ENCODE data around the gene CES3. TPM values are rescaled to one million over a fixed set of nuclear protein-coding genes. Genes with fewer than 3 reads are reported as not detected.

Gene CES3
- total RNA-seq, 1 experiment from 2014 or later = 0.64 TPM

DNA sequence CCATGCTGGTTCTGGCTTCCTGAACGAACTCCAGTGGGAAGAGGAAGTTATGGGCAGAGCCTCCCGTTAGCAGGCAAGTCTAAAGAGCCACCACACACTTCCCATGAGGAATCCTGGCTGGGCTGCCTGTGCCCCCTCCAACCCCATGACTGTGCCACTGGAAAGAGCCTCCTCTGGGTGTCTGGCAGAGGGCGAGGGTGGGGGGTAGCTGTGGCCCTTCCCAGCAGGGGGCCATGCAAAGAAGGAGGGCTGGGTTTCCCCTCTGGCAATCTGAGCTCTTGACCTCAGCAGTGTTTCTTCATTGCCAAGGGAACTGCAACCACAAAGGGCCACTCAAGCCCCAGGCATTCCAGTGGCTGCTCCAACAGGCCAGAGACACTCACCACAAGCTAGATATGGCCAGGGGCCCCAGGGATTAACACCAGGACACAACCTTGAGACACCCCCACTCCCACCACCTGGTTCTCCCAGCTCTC lies 34.1 kb upstream of the CES3 start:
- Mint-ChIP-seq H3K36me3 (ENCODE audit: insufficient read depth, unreplicated experiment) (peaks cover 26% of the 10 kb centered on the region), H3K4me1 (ENCODE audit: low read depth, unreplicated experiment) (peaks cover 46% of the 10 kb centered on the region), H3K4me3 (ENCODE audit: low read depth, unreplicated experiment) (no peak overlapping the region), H3K27ac (ENCODE audit: unreplicated experiment) (peak overlapping the region; percentile 50), H3K27me3 (ENCODE audit: unreplicated experiment) (peaks cover 35% of the 10 kb centered on the region), H3K9me3 (ENCODE audit: low read depth, unreplicated experiment) (no peaks in the 10 kb centered on the region)
- peak; percentile 78 for DNase-seq
- TF ChIP-seq, protein P1, sequence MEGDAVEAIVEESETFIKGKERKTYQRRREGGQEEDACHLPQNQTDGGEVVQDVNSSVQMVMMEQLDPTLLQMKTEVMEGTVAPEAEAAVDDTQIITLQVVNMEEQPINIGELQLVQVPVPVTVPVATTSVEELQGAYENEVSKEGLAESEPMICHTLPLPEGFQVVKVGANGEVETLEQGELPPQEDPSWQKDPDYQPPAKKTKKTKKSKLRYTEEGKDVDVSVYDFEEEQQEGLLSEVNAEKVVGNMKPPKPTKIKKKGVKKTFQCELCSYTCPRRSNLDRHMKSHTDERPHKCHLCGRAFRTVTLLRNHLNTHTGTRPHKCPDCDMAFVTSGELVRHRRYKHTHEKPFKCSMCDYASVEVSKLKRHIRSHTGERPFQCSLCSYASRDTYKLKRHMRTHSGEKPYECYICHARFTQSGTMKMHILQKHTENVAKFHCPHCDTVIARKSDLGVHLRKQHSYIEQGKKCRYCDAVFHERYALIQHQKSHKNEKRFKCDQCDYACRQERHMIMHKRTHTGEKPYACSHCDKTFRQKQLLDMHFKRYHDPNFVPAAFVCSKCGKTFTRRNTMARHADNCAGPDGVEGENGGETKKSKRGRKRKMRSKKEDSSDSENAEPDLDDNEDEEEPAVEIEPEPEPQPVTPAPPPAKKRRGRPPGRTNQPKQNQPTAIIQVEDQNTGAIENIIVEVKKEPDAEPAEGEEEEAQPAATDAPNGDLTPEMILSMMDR (IDR thresholded peaks at IDR 0.05; ENCODE audit: unreplicated experiment) = no peak
- no TSS peak for BruUV-seq (replicated peaks)
- intact Hi-C loops (cut with micrococcal nuclease; ENCODE audit: unreplicated experiment) = no loop called here
- CTCF ChIA-PET = interaction anchor here (0.6 to 4.1 kb wide), 8 partner anchors 10 to 296 kb away, joined by 4 to 23 read pairs (median 4); partner anchors contain the start of gene PDP2

DNA sequence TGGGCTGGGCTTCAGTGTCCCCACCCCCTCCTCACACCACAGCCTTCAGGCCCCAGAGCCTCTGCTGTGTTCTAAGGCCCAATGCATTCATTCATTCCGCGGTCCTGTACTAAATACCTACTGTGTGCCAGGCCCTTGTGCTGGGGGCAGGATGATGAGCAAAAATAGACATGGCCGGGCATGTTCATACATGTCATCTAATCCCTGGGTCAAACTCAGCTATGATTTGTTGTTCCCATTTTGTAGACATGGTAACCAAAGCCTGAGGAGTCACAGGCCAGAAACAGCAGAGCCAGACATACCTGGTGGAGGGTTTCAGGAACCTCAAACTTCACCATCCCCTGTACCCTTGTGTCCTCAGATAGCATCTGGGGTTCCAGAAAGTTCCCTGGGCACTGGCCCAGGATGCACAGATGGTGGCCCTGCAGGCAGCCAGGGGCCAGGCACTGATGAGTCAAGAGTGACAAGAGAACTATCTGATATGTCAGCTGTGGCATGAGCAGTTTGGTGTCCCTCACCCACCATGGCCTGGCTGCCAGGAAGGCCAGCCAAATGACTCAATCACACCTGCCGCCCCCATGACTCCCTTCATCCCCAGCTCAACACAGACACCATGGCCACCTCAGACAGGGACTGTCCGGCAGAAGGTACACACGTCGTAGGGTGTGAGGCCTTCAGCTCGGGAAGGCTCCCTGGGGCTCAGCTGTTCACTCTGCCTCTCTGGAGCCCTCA lies 33.0 kb upstream of the CES3 start:
- no peaks in the 10 kb centered on the region for H3K9me3 Mint-ChIP-seq (ENCODE audit: low read depth, unreplicated experiment)
- CTCF ChIA-PET = interaction anchor here (0.5 to 4.1 kb wide), 8 partner anchors 9 to 60 kb away, joined by 3 to 23 read pairs (median 4); partner anchors contain the start of genes CDH16 and PDP2
- H3K4me1 Mint-ChIP-seq (ENCODE audit: low read depth, unreplicated experiment) = peaks cover 57% of the 10 kb centered on the region
- TF ChIP-seq, protein P1 (IDR thresholded peaks at IDR 0.05; ENCODE audit: unreplicated experiment) = no peak
- DNase-seq = no peak
- H3K4me3 Mint-ChIP-seq (ENCODE audit: low read depth, unreplicated experiment) = no peak overlapping the region
- H3K27ac Mint-ChIP-seq (ENCODE audit: unreplicated experiment) = peak overlapping the region; percentile 50
- peaks cover 33% of the 10 kb centered on the region for H3K36me3 Mint-ChIP-seq (ENCODE audit: insufficient read depth, unreplicated experiment)
- H3K27me3 Mint-ChIP-seq (ENCODE audit: unreplicated experiment) = peaks cover 33% of the 10 kb centered on the region
- no TSS peak for BruUV-seq (replicated peaks)
- intact Hi-C loops (cut with micrococcal nuclease; ENCODE audit: unreplicated experiment) = loop anchor here (2.0 kb wide), 1 partner anchor 33 kb away; no protein-coding TSS in a partner anchor

DNA sequence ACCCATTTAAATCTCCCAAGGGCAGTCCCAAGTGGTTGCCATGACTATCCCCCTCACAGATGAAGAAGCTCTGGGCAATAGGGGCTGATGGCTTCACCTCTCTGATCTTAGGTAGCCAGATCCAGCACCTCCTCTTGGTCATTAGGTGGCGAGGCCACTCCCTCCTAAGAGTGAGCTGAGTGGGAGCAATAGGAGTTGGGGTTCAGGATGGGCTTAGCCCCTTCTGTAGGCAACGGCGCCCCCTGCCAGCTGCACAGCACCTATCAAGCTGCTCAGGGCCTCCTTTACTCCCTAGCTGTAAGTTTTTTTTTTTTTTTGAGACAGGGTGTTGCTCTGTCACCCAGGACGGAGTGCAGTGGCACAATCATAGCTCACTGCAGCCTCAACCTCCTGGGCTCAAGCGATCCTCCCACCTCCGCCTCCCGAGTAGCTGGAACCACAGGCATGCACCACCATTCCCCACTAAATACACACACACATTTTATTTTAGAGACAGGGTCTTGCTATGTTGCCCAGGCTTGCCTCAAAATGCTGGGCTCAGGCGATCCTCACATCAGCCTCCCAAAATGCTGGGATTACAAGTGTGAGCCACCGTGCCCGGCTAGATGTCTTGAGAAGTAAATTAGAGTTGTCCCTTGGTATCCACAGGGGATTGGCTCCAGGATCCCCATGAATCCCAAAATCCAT lies 32.2 kb upstream of the CES3 start:
- no TSS peak for BruUV-seq (replicated peaks)
- Mint-ChIP-seq H3K4me1 (ENCODE audit: low read depth, unreplicated experiment) (peaks cover 64% of the 10 kb centered on the region), H3K36me3 (ENCODE audit: insufficient read depth, unreplicated experiment) (peaks cover 41% of the 10 kb centered on the region), H3K4me3 (ENCODE audit: low read depth, unreplicated experiment) (no peak overlapping the region), H3K27me3 (ENCODE audit: unreplicated experiment) (peaks cover 26% of the 10 kb centered on the region), H3K27ac (ENCODE audit: unreplicated experiment) (no peak overlapping the region), H3K9me3 (ENCODE audit: low read depth, unreplicated experiment) (no peaks in the 10 kb centered on the region)
- DNase-seq = peak; percentile 49
- TF ChIP-seq, protein P1 (IDR thresholded peaks at IDR 0.05; ENCODE audit: unreplicated experiment) = peak; percentile 23
- CTCF ChIA-PET = interaction anchor here (0.6 to 4.1 kb wide), 6 partner anchors 10 to 61 kb away, joined by 3 to 23 read pairs (median 3); partner anchors contain the start of gene CDH16
- intact Hi-C loops (cut with micrococcal nuclease; ENCODE audit: unreplicated experiment) = loop anchor here (2.0 kb wide), 1 partner anchor 34 kb away; no protein-coding TSS in a partner anchor

DNA sequence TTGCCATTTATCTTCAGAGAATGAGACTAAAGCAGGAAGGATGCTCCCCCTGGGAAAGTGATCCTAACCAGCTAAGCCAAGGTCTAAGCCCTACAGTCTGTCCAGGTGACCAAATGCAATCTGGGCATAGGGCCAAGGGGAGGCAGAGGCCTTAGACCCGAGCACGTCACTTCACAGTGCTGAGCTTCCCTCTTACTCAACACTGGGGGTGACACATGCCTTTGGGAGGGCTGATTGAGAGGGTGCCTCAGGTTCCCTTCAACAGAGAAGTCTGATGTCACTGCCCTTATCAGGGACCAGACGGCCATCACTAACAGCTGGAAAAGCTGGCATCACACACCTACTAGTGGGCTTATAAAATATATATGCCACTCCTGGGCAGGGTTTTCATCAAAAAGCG lies 30.9 kb upstream of the CES3 start:
- Mint-ChIP-seq H3K4me3 (ENCODE audit: low read depth, unreplicated experiment) (no peak overlapping the region), H3K36me3 (ENCODE audit: insufficient read depth, unreplicated experiment) (peaks cover 52% of the 10 kb centered on the region), H3K4me1 (ENCODE audit: low read depth, unreplicated experiment) (peaks cover 67% of the 10 kb centered on the region), H3K9me3 (ENCODE audit: low read depth, unreplicated experiment) (no peaks in the 10 kb centered on the region), H3K27me3 (ENCODE audit: unreplicated experiment) (peaks cover 12% of the 10 kb centered on the region), H3K27ac (ENCODE audit: unreplicated experiment) (peak overlapping the region; percentile 13)
- TF ChIP-seq, protein P1 (IDR thresholded peaks at IDR 0.05; ENCODE audit: unreplicated experiment) = no peak
- CTCF ChIA-PET = interaction anchor here (0.5 to 0.6 kb wide), 3 partner anchors 28 to 111 kb away, joined by 4 to 5 read pairs (median 5); no protein-coding TSS in a partner anchor
- BruUV-seq (replicated peaks) = no TSS peak
- intact Hi-C loops (cut with micrococcal nuclease; ENCODE audit: unreplicated experiment) = no loop called here
- DNase-seq = peak; percentile 84
